ENCODE data around the gene ZMAT5. TPM values are rescaled to one million over a fixed set of nuclear protein-coding genes. Genes with fewer than 3 reads are reported as not detected.

The ZMAT5 gene
- total RNA-seq, 2 experiments from 2014 or later, result 17.1 to 17.5 TPM

DNA sequence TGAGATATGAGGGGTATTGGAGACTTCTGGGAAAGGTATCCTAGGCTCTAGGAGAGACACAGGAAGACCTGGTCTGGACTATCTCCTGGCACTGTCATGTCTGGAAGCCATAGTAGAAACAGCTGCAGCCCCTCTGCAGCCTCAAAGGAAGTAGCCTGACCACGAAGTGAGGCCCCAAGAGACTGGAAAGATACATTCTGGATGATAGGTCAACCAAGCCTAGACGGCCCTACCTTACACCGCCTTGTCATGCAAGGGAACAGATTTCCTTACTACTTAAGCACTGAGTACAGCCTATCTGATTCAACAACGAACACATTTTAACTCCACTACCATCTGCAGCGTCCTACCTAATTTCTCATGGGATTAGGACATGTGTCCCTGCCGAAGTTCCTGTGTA is 31.5 kb upstream of the ZMAT5 start:
- H3K4me3 Mint-ChIP-seq, result no peak overlapping the region
- H3K27me3 Mint-ChIP-seq, result no peaks in the 10 kb centered on the region
- no peaks in the 10 kb centered on the region for H3K9me3 Mint-ChIP-seq
- no peak overlapping the region for H3K27ac Mint-ChIP-seq
- peaks cover 6% of the 10 kb centered on the region for H3K4me1 Mint-ChIP-seq
- no peak for DNase-seq
- H3K36me3 Mint-ChIP-seq, result peaks cover 6% of the 10 kb centered on the region

- no peak for DNase-seq
- no peak overlapping the region for H3K27ac Mint-ChIP-seq
Measured at GRCh38 chr22:29797351-29797750, 30.5 kb upstream of the ZMAT5 start.

DNA sequence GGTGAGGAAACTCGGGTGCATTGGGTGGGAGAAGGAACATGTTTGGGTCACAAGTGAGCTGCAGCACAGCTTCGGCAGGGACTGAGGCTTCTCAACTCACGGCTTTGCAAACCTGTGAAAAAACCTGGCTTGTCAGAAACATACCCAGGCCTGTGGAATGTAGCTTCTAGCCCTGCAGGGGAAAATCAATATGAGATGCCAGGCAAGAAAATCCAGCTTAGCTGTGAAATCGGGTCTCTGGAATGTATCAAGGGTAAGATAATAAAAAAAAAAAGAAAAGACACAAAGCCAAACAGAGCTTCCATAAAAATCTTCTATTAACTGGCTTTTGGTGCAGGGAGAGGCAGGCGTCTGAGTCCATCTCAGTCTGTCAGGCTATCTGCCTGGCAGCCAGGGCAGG is 28.9 kb upstream of the ZMAT5 start:
- no peak for DNase-seq
- Mint-ChIP-seq H3K27me3 (no peaks in the 10 kb centered on the region), H3K36me3 (peaks cover 8% of the 10 kb centered on the region), H3K4me3 (no peak overlapping the region), H3K27ac (no peak overlapping the region), H3K9me3 (no peaks in the 10 kb centered on the region), H3K4me1 (peaks cover 6% of the 10 kb centered on the region)

More at GRCh38 chr22:29797351-29797750, 30.5 kb upstream of the ZMAT5 start:
- H3K9me3 Mint-ChIP-seq, result no peaks in the 10 kb centered on the region
- no peaks in the 10 kb centered on the region for H3K27me3 Mint-ChIP-seq
- no peak overlapping the region for H3K4me3 Mint-ChIP-seq
- H3K4me1 Mint-ChIP-seq, result peaks cover 6% of the 10 kb centered on the region
- peaks cover 6% of the 10 kb centered on the region for H3K36me3 Mint-ChIP-seq

DNA sequence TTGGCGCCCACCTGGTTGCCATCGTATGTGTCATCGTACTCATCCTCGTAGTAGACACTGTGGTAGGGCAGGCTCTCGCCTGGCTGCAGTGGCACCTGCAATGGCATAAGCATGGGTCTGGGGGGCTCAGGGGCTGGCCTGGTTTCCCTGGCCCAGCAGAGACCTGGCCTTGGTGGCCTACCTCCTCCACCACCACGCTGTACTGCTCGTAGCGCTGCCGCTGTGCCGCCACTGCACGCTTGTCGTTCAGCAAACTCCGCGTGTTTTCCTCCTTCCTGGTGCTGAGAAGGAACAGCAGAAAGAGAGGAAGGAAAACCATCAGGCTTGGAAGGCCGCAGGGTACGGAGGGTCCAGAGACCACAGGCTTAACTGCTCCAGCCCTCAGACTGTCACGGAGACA is 26.6 kb upstream of the ZMAT5 start:
- no peak overlapping the region for H3K27ac Mint-ChIP-seq
- H3K9me3 Mint-ChIP-seq, result no peaks in the 10 kb centered on the region
- no peak for DNase-seq
- H3K36me3 Mint-ChIP-seq, result peaks cover 3% of the 10 kb centered on the region
- no peak overlapping the region for H3K4me3 Mint-ChIP-seq
- peaks cover 3% of the 10 kb centered on the region for H3K4me1 Mint-ChIP-seq
- no peaks in the 10 kb centered on the region for H3K27me3 Mint-ChIP-seq

DNA sequence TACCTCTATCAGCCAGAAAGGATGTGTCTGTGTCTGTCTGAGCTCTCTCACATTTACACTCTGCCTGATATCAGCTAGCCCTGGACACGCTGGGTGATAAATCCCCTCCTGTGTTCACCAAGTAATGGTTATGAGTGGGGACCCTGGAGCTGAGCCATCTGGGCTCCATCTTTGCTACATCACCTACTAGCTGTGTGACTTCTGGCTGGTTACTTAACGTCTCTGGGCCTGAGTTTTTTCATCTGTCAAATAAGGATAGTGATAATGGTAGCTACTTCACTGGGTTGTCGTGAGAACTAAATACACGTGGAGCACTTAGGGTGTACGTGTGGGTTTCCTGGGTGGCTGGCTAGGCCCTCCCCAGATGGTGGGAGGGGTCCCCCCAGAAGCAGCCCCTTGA is 23.3 kb upstream of the ZMAT5 start:
- no peak overlapping the region for H3K27ac Mint-ChIP-seq
- no peak for DNase-seq
- no peaks in the 10 kb centered on the region for H3K9me3 Mint-ChIP-seq
- peaks cover 9% of the 10 kb centered on the region for H3K36me3 Mint-ChIP-seq
- H3K27me3 Mint-ChIP-seq, result no peaks in the 10 kb centered on the region
- H3K4me3 Mint-ChIP-seq, result no peak overlapping the region
- H3K4me1 Mint-ChIP-seq, result no peaks in the 10 kb centered on the region

GRCh38 chr22:29788339-29789279 is 21.8 kb upstream of the ZMAT5 start:
- H3K27me3 Mint-ChIP-seq, result no peaks in the 10 kb centered on the region
- H3K4me1 Mint-ChIP-seq, result no peaks in the 10 kb centered on the region
- no peak overlapping the region for H3K27ac Mint-ChIP-seq
- no peak overlapping the region for H3K4me3 Mint-ChIP-seq
- no peaks in the 10 kb centered on the region for H3K9me3 Mint-ChIP-seq
- DNase-seq, result no peak
- H3K36me3 Mint-ChIP-seq, result peaks cover 9% of the 10 kb centered on the region

GRCh38 chr22:29787371-29787980 is 20.7 kb upstream of the ZMAT5 start:
- no peak for DNase-seq
- H3K27me3 Mint-ChIP-seq, result no peaks in the 10 kb centered on the region
- H3K4me1 Mint-ChIP-seq, result no peaks in the 10 kb centered on the region
- H3K36me3 Mint-ChIP-seq, result peaks cover 9% of the 10 kb centered on the region
- H3K4me3 Mint-ChIP-seq, result no peak overlapping the region
- no peak overlapping the region for H3K27ac Mint-ChIP-seq
- no peaks in the 10 kb centered on the region for H3K9me3 Mint-ChIP-seq

DNA sequence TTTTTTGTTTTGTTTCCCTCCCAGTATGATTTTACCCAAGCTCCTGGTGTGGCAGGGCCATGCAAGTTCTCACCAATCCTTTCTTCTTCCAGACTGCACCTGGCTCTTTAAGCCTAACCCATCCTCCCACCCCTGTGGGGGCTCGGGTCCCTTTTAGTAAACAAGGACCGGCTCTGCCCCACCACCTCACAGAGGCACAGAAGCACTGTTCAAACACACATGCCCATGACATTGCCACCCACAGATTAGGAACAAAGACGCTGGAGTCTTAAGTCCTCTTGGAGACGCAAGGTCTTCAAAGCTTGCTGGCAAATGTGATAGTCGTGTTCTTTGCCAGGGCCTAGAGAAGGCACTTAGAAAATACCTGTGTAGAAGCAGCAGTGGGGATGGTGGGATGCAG is 19.2 kb upstream of the ZMAT5 start:
- no peak overlapping the region for H3K4me3 Mint-ChIP-seq
- no peak overlapping the region for H3K27ac Mint-ChIP-seq
- no peaks in the 10 kb centered on the region for H3K4me1 Mint-ChIP-seq
- H3K27me3 Mint-ChIP-seq, result no peaks in the 10 kb centered on the region
- DNase-seq, result no peak
- peaks cover 7% of the 10 kb centered on the region for H3K36me3 Mint-ChIP-seq
- H3K9me3 Mint-ChIP-seq, result no peaks in the 10 kb centered on the region

GRCh38 chr22:29784451-29785361 is 17.9 kb upstream of the ZMAT5 start:
- H3K4me1 Mint-ChIP-seq, result no peaks in the 10 kb centered on the region
- H3K36me3 Mint-ChIP-seq, result peaks cover 7% of the 10 kb centered on the region
- no peaks in the 10 kb centered on the region for H3K9me3 Mint-ChIP-seq
- H3K27me3 Mint-ChIP-seq, result no peaks in the 10 kb centered on the region
- no peak for DNase-seq
- H3K4me3 Mint-ChIP-seq, result no peak overlapping the region
- no peak overlapping the region for H3K27ac Mint-ChIP-seq

DNA sequence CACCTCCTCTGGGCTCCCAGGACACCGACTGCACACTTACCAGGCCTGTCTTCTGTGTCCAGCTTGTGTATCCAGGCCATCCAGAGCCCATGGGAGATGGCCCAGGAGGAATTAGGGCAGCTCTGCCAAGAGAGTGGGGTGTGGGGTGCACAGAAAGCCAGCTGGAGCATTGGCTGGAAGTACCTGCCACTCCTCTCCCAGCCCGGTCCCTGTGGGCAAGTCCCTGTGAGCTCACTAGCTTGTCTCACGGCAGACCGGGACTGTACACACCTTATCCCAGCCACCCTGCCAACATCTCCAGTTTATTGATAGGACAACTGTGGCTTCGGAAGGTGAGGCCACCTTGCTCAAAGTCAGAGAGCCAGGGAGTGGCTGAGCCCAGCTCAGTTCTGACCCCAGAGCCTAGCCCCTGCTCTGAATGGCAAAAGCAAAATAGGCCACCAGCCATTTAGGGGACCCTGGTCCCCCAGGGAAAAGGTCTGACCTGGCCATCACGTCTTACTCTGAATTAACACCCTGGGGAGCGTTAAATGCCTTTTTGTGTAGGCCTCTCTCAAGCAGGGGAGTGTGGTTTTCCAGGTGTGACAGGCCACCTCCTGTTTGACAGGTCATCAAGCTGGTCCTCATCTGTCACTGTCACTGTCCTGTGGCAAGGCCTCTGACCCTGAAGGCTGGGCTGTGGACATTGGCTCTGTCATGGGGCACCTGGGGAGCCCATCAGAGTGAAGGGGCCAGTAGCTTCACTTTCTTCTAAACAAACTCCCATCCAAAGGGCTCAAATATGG is 15.4 kb upstream of the ZMAT5 start:
- no peaks in the 10 kb centered on the region for H3K9me3 Mint-ChIP-seq
- H3K27ac Mint-ChIP-seq, result no peak overlapping the region
- H3K36me3 Mint-ChIP-seq, result no peaks in the 10 kb centered on the region
- no peak for DNase-seq
- H3K4me1 Mint-ChIP-seq, result no peaks in the 10 kb centered on the region
- H3K27me3 Mint-ChIP-seq, result no peaks in the 10 kb centered on the region
- H3K4me3 Mint-ChIP-seq, result no peak overlapping the region

DNA sequence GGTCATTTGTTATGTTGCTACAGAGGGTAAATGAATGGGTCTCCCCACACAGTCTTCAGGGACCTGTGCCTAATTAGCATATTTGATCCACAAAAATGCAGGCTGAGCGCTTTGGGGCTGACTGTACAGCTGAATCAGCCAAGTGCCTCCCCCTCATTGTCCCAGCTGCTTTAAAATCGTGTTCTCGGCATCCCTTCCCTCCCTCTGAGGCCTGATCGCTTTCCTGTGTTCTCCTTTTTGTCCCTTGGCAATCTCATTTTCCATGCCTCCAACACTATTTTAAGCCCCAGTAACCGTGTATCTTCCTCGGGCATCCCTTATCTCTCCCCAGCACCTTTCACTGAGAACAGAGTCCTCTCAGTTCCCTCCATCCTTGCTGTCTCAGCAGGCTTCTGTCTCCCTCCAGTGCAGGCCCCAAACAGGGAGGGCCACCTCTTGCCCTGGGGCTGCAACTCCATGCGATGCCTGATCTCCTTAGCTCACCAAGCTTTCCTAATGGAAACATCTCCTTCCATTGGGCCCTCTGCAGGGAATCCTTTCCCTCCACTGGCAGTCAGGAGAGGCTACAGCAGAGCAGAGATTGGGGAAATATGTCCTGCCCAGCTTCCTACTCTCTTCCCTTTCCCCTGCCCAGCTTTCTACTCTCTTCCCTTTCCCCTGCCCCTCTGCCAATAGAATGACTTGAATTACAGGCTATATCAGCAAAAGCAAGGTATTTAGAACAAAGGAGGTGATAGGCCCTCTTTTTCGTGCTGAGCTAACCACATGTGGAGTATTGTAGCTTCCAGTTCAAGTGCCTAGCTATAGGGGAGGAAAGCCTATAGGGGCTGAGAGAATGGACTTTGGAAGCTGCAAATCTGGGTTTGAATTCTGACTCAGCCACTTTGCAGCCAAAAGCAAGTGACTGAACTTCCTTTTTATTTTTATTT is 14.2 kb upstream of the ZMAT5 start:
- Mint-ChIP-seq H3K9me3 (no peaks in the 10 kb centered on the region), H3K27me3 (no peaks in the 10 kb centered on the region), H3K27ac (no peak overlapping the region), H3K4me3 (no peak overlapping the region), H3K4me1 (no peaks in the 10 kb centered on the region), H3K36me3 (no peaks in the 10 kb centered on the region)
- DNase-seq, result no peak

DNA sequence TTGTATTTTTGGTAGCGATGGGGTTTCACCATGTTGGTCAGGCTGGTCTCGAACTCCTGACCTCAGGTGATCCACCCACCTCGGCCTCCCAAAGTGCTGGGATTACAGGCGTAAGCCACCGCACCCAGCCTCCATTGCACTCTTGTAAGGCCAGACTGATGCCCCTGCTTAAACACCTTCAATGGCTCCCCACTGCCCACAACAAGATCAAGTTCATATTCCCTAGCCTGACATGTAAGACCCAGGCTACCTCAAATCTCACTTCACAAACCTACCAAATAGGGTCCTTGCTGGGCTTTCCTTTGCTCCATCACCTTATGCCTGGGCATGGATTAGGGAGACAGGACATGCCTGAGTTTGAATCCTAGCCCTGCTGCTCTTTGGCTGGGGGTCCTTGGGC is 13.4 kb upstream of the ZMAT5 start:
- no peak overlapping the region for H3K27ac Mint-ChIP-seq
- no peaks in the 10 kb centered on the region for H3K36me3 Mint-ChIP-seq
- no peak overlapping the region for H3K4me3 Mint-ChIP-seq
- no peaks in the 10 kb centered on the region for H3K4me1 Mint-ChIP-seq
- H3K27me3 Mint-ChIP-seq, result no peaks in the 10 kb centered on the region
- no peaks in the 10 kb centered on the region for H3K9me3 Mint-ChIP-seq
- DNase-seq, result no peak

DNA sequence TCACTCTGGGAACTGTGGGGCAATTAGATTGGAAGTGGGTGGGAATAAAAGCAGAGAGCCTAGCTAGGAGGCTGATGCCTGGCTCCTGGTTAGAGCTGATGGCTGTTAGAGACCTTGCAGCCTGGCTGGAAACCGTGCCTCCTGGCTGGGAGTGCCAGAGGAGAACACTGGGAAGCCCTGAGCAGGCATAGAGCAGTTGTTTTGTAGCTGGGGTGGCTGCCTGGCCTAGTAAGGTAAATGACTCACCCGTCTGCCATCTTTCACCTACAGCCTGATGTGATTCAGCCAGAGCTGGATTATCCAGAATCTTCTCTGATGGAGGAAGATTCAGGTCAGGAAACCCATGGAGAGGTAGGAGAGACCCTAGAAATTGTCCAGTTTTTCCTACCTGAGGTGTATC is 6.4 kb upstream of the ZMAT5 start:
- no peak for DNase-seq
- Mint-ChIP-seq H3K4me3 (no peak overlapping the region), H3K36me3 (peaks cover 18% of the 10 kb centered on the region), H3K4me1 (peaks cover 8% of the 10 kb centered on the region), H3K27ac (no peak overlapping the region), H3K9me3 (no peaks in the 10 kb centered on the region), H3K27me3 (no peaks in the 10 kb centered on the region)

Data from activated naive CD8-positive, alpha-beta T cell treated with anti-CD3 and anti-CD28 coated beads for 36 hours (primary cell).